HG03139 (cell line): Measurements from ENCODE around the gene NDNF.

ENCODE experiments used
- ATAC-seq: cut with Tn5 transposase; IDR thresholded peaks from one replicate; pipeline ENCODE4 v1.9.1; 2021; ENCODE audit not compliant: unreplicated experiment

NDNF gene

DNA sequence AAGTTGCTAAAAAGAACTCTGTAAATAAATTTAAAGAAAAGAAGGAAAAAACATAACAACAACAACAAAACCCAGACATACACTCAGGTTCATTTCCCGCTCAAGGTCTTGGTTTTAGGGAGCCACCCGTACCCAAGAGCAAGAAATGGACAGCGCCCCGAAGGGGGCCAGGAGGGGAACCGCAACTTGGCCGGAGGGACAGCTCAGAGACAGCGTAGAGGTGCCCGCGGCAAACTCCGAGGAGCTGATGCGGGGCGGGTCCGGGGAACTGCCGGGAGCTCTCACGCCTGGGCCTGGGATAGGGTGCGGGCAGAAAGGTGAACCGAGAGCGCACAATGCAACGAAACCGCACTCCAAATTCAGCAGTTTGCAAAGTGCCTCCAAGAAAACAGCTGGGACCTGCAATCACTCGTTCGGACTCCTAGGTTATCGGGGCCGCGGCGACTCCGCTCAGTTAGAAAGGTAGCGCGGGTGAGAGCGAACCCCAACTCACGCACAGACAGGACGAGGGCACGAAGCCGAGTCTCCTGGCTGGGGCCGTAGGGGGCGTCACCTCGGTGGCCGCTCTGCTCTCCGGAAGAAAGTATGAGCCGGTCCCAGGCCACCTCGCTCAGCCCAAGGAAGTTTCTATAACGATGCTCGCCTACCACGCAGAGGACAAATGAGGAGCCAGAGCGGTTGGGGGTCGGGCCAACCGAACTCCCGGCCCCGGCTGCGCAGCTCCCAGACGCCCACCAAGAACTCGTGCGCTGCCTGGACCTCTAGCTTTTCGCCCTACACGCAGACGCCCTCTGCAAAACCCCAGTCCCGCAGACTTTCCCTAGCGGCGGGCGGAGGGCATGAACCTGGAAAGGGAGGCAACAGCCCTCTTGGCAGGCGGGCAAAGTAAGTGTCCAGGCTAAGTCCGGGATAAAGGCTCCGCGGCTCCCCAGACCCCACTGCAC lies 1.4 kb downstream of the NDNF start:
- ATAC-seq = no peak

DNA sequence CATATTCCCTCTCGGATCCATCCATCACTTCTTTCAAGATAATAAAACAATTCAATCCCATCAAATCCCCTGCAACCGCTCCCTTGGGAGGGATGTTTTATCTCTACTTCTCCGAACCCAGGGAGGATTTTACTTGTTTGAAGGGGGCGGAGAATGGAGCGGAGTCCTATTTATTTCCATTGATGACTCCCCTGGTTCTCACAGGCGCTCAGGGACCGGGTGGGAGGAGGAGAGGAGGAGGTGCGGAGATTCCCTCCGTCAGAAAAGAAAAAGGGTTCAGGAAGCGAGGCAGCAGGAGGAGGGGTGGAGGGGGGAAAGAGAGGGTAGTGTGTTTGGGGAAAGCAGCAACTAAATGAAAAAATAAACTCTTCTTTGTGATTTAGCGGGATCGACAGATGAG lies 2.1 kb downstream of the NDNF start:
- no peak for ATAC-seq

DNA sequence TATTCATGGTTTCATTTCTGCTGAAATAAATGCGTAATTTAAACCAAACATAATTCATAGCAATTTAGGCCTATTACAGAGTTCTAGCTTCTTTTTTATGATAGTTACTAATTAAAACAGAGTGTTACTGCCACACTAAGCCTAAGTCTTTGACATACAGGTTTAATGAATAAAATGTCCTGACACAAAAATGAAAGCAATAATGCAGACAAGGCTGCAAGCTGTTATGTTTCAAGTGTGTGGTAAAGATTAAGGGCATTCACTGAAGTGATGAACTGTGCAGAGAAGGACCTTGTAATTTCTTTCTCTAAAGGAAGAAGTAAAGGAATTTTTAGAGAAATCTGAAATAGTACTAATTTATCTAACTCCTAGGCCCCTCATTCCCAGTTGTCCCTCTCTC lies 2.9 kb downstream of the NDNF start:
- no peak for ATAC-seq

DNA sequence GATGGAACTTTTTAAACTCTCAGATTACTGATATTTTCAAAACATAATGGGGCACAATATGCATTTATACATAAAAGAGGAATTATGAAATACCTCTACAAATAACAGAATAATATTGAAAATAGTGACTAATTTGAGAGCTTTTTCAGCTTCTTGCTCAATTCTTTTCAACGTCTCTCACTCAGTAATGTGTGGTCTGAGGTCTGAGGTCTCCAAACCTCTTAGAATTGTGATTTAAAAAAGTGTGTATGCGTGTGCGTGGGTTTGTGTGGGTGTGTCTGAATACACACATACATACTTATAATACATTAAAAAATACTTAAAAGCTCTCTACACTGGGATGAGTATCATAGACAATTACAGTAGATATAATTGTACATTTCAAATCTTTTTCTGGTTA lies 7.9 kb downstream of the NDNF start:
- no peak for ATAC-seq

DNA sequence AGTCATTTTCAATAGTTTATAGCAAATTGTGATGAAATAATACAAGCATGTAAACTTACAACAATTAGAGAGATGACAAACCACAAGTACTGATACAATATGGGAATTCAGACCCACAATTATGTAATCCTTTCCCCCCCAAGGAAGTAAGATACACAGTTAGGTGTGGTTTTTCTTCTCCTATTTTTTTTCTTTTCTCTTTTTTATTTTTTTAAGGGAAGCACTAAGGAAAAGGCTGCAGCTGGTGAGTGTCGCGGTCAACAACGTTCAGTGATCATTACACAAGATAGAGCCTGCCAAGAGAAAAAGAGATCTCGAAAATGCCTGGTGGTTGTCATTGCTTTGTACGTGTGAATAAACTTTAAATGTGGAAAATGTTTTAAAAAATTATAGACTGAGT lies 9.8 kb downstream of the NDNF start:
- no peak for ATAC-seq

DNA sequence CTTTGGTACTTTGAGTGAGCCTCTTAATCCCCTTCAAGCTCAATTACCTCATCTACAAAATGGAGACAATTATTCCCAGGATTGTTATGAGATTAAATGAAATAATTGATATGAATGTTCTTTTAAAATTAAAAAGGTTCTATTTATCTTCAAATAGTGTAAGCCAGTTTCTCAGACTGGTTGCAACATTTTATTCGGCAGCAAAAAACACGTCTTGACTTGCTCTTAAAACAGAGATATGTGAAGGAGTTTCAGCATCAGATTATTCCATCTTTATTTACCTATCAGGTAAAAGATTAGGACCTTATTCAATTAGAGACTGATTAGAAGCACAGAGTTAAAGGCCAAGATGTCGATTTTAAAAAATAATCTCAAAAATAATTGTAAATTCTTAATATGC lies 10.5 kb downstream of the NDNF start:
- no peak for ATAC-seq

DNA sequence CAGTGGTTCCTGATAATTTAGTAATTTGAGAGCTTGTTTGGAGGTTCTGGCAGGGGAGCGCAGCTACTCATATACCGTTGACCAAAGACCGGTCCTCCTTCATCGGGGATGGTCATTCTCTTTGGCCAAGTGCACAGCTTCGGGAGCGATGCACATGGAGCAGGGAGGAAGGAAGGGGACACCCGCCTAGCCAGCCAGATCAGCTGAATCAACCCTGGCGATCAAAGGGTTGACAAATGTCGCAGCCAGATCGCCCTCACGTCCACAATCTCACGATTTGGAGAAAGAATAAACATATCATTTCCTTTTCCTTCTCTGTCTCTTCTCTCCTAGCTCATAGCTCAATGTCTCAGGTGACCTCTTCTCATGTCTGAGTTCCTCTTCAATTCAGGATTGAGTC lies 11.1 kb downstream of the NDNF start:
- ATAC-seq = no peak

DNA sequence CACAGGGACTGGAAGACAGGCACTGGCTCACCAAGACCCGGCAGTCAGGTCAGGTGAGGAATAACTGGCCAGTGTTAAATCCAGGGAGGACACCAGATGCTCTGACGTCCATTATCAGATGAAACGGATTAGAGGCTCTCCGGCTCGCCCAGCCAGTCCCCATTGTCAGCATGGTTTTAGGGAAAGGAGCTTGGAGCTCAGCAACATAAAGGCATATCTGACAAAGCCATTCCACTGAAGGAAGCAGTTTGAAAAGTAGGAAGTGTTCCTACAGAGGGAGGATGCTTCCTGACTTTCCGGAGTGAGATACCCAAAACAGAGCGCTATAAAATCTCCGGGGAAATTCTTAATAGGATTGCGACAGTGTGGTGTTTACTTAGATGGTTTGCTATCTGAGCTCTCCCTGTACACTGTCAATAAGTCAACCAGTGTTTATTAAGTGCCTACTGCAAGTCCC lies 14.8 kb downstream of the NDNF start:
- ATAC-seq = no peak

DNA sequence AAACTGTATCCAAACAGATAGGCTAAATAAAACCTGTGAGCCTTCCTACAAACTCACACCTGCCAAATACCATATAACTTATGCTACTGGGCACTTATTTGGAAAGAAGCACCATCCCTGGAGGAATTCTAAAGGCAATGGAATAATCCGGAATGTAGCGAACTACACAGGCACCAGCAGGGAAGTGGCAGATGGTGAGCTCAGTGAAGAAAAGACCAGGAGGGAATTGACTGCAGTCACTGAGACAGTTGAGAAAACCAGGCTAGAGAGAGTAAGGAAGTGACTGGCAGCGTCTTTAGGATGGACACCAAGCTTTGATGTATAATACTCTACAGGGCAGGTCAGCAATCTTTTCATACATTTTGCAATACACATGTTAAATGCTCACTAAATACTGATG lies 16.3 kb downstream of the NDNF start:
- no peak for ATAC-seq

DNA sequence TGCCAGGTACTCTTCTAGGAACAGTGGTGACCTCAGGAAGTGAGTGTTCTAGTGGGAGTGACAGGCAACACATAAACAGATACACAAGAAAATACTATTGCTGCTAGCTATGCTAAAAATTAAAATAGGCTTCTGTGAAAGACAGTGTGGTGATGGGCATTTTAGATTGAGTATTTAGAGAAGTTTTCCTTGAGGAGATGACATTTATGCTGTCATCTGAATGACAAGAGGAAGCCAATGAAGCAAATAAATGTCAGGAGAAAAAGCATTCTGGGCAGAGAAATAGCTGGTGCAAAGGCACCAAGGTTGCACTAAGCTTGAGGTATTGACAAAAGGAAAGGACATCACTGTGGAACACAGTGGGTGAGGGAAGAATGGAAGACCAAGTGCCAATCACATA lies 18.0 kb downstream of the NDNF start:
- ATAC-seq = no peak

DNA sequence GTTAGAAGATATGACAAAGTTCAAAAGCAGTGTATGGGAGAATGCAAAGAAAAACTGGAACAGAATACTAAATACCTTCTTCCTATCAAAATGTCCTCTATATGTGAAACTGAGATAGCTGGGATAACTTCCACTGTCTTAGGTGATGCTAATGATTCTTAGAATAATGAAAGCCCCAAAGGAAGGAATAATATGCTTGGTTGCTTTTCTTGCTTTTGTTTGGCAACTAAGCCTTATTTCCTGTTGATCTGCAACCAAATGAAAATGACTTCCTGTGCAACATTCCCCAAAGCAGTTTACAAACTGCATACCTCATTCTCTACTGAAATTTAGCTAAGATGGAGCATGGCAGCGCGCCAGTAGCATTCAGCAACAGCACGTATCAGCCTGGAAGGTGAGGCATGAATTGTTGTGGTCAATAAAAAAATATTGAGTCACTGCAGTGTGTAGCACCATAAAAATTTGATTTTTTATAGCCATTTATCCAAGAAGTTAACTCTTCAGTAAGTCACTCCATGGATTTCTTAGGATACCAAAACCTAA lies 18.7 kb downstream of the NDNF start:
- no peak for ATAC-seq

DNA sequence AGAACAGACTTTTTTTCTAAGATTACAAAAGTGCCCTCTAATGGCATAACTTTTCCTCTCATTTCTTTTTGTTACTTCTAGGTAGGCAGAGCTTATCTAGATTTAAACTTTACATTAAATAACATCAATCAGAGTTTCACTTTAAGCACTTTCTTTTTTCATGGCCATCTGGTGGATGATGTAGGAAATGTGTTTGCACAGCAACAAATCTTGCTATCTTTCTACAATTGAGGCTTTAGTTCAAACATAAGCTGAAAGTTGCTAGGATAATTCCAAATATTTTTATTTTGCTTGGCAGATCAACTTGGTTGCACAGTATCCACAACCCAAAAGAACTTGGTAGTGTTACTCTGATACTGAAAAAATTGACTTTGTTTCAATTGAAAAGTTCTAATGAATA lies 22.0 kb downstream of the NDNF start:
- ATAC-seq = no peak

DNA sequence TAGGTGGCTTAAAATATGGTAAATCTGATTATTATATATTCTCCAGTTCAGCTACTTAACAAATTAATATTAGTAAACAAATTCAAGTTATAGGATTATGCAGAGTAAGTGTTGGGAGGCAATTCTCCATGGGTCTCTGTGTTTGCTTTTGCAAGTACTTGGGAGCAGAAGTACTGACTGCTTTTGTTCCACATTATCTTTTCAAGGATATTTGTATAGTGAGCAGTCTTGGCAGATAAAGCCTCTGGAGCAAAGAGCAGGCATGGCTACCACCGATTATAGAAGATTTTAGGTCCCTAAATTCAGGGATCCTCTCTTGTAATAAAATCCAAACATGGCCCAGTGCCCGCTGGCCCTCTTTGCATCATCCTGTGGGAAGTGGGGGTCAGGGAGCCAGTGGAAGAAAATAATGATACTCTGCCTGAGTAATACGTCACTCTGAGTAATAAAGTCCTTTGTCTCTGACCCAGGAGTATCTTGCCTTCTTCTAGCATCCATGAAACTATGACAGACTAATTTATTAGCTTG lies 23.2 kb downstream of the NDNF start:
- ATAC-seq = no peak

DNA sequence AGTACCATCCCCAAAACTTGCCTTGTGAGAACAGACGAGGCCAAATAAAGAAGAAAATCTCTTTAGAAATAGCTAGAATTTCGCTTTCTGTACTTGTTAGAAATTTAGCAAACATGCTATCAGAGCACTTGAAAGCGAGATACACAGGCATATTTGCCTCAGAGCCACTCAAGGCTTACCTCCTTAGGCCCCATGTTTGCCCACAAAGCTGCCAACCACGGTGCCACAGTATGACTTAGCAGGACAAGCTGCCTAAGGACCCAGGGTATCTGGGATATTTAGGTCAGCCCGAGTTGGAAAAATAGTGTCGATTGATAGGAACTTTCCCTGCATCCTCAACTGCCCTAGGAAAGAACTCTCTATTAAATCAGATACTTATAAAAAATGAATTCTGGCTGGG lies 24.2 kb downstream of the NDNF start:
- no peak for ATAC-seq

DNA sequence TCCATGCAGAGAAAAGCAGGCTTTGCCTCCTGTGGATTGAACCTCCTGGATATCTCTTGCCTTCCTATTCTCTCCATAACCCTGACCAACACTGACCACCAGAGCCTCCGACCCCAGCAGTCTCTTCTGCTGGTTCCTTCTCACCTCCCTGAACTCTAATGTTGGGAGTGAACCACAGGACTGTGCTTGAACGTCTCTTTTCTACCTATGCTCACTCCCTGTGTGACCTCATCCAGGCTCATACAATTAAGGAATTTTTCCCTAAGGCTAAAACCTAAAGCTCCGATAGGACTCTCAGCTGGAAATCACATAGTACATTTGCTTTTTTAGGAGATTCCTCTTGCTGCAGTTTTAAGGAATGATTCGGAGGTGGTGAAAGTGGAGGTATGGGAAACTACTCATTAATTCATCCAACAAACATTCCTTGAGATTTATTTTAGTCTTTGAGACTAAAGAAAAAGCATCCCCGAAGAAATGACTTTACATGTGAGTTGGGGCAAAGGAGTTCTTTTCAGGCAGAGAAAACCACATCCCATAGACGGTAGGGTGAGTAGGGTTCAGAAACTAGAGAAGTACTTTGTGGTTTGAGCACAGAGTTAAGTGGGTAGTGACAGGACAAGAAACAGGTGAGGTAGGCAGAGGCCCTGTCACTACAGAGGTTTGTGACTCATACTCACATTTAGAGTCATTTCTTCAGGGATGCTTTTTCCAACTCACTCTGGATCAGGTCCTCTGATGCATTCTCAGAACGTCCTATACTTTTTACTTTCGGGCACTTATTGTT lies 30.8 kb downstream of the NDNF start:
- peak; percentile 92 for ATAC-seq

DNA sequence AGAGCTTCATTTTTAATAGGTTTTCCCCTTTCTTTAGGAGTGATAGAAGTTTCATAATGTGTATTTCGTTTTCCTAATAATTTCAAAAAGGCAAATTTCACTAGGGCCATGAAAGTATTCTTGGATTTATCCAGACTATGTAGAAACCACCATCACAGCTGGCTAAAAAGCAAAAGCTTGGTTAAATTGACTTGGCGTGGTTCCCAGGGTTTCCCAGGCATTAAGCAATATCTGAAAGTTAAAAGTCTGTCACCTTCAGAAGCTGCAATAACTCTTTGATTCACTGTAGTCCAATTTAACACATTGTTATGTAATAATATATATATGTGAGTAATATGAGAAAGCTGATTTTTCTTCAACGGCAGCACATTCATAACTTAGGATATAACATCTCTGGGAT lies 38.3 kb downstream of the NDNF start:
- no peak for ATAC-seq

DNA sequence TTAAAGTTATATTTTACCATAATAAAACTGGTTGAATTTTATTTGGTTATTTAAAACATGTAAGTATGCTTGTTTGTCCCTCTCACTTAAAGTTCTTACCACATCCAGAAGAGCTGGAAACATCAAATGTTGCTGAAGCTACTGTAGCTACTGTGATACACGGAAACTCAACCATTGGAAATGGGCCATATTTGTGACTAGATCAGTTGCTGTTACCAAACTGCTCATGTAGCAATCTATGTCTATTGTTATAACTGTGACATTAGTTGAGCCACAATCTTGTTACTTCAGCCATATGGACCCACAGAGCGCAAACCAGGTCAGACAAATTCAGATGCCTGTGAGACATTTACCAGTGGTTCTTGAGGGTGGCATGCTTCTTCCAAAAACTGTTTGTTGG lies 41.6 kb downstream of the NDNF start:
- no peak for ATAC-seq

DNA sequence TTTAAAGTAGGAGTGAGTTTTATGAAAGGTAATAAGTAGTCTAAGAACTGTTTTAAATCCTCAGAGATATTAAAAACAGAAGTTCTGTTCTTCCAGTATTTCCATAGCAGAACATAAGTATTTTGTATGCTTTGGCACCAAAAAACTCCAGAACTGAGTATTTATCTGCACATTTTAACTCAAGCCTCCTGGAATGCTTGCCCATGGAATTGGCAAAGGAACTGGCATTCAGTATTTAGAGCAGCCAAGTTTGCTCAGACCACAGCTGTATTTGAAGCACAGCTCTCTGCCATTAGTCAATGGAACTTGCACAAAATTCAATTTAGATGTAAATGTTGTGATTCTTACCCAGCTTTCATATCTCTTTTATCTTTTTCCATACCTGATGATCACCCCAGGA lies 42.2 kb downstream of the NDNF start:
- ATAC-seq = no peak

DNA sequence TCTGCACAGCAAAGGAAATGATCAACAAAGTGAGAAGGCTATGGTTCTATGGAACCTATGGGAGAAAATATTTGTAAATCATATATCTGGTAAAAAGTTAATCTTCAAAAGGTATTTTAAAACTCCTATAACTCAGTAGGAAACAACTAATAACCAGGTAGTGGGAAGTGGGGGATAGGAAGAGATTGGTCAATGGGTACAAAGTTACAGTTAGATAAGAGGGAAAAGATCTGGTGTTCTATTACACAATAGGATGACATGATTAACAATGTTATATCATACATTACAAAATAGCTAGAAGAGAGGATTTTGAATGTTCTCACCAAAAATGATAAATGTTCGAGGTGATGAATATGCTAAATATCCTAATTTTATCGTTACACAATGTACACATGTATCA lies 46.3 kb downstream of the NDNF start:
- ATAC-seq = no peak

DNA sequence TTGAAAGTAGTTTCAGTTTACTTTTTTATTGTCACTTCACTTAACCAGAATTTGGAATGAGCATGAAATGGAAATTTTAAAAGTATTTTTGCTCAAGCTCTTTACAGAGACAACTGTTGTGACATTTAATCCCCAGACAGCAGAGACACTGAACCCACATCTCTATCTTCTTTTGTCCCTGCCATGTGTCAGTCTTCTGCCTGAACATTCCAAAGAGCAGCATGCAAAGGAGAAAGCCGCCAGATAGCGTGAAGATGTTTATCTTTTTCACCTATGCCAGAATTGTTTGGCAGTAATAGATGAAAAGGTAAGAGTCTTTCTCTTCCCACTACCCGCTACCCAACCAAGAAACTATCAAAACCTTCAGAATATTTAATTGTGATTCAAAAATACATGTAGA lies 46.8 kb downstream of the NDNF start:
- no peak for ATAC-seq

DNA sequence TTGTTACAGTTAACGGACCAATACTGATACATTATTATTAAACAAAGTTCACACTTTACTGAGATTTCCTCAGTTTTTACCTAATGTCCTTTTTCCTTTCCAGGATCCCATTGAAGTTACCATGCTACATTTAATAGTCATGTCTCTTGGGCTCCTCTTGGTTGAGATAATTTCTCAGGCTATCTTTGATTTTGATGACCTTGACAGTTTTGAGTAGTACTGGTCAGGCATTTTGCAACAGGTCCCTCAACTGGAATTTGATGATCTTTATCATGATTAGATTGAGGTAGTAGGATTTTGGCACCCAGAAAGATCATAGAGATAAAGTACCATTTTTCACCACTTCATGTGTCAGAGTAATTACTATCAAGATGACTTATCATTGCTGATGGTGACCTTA lies 53.8 kb downstream of the NDNF start:
- ATAC-seq = no peak

DNA sequence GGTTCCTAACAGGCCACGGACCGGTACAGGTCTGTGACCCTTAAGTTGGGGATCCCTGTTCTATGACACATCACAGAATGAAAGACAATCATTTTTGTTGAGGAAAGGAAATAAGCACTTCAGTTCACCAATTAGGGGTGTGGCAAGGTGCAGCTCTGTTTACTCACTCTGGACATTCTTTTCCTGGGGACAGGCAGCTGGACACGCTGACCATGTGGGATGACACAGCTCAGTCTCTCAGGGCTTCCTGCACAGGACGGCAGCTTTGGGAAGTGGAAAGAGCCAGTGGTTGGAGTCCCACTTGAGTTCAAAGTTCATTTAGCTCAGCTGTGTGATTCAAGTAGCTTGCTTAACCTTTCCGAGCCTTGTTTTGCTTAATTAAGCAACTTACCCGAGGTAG lies 55.7 kb downstream of the NDNF start:
- ATAC-seq = no peak
